Loucy (cell line): ENCODE measurements around the gene EGF.

Experiments used
- H2AFZ ChIP-seq: fragments of 200-600 bp; sonication (generic); 2 replicates; pipeline ENCODE4 v1.6.0; 2016; ENCODE audit warnings: antibody characterized with exemption, mild to moderate bottlenecking, low read length, moderate library complexity
- H3F3A ChIP-seq: fragments of 200-600 bp; 2 replicates; pipeline ENCODE4 v1.6.0; 2016; ENCODE audit warnings: antibody characterized with exemption, low read depth, mild to moderate bottlenecking
- H3K27me3 ChIP-seq: fragments of 200-600 bp; sonication (generic); 2 replicates; pipeline ENCODE4 v1.6.1; 2014; ENCODE audit warnings: low read length, mild to moderate bottlenecking; ENCODE audit not compliant: insufficient read depth, poor library complexity, severe bottlenecking
- H3K36me3 ChIP-seq: fragments of 200-600 bp; sonication (generic); 2 replicates; pipeline ENCODE4 v1.6.1; 2016; ENCODE audit warnings: low read length; ENCODE audit not compliant: insufficient read depth
- H3K4me1 ChIP-seq: fragments of 200-600 bp; sonication (generic); 2 replicates; pipeline ENCODE4 v1.5.1; 2014; ENCODE audit warnings: low read length, mild to moderate bottlenecking; ENCODE audit not compliant: insufficient read depth, poor library complexity, severe bottlenecking
- H3K4me2 ChIP-seq: fragments of 200-600 bp; sonication (generic); 2 replicates; pipeline ENCODE4 v1.6.0; 2014; ENCODE audit warnings: antibody characterized with exemption, low read length, low read depth, mild to moderate bottlenecking; ENCODE audit not compliant: poor library complexity, severe bottlenecking
- H3K4me3 ChIP-seq: fragments of 200-600 bp; sonication (generic); 2 replicates; pipeline ENCODE4 v1.5.1; 2014; ENCODE audit warnings: low read length, mild to moderate bottlenecking, mixed read lengths; ENCODE audit not compliant: poor library complexity, severe bottlenecking
- H3K79me2 ChIP-seq: fragments of 200-600 bp; sonication (generic); 2 replicates; pipeline ENCODE4 v1.6.1; 2014; ENCODE audit warnings: low read length; ENCODE audit not compliant: insufficient read depth
- H3K9ac ChIP-seq: fragments of 200-600 bp; sonication (generic); 2 replicates; pipeline ENCODE4 v1.6.0; 2014; ENCODE audit warnings: mild to moderate bottlenecking, low read depth, low read length, moderate library complexity; ENCODE audit not compliant: poor library complexity, severe bottlenecking
- H3K9me2 ChIP-seq: fragments of 200-600 bp; sonication (generic); replicated peaks from 2 replicates; pipeline ENCODE4 v1.6.1; 2016; ENCODE audit warnings: low read depth, low read length, mixed read lengths
- H3K9me3 ChIP-seq: fragments of 200-600 bp; sonication (generic); 2 replicates; pipeline ENCODE4 v1.6.1; 2014; ENCODE audit warnings: mild to moderate bottlenecking, antibody characterized with exemption, low read length, low read depth; ENCODE audit not compliant: insufficient read depth
- H4K20me1 ChIP-seq: fragments of 200-600 bp; sonication (generic); 2 replicates; pipeline ENCODE4 v1.6.0; 2014; ENCODE audit warnings: antibody characterized with exemption, low read length, mild to moderate bottlenecking; ENCODE audit not compliant: insufficient read depth, poor library complexity, severe bottlenecking
- EZH2phosphoT487 ChIP-seq: fragments of 200-600 bp; IDR thresholded peaks from 2 replicates; pipeline ENCODE4 v1.6.1; 2018; ENCODE audit warnings: antibody characterized with exemption, mild to moderate bottlenecking, moderate library complexity, borderline replicate concordance
- TF ChIP-seq, protein P1 (sequence below): fragments of 200-600 bp; sonication (generic); conservative IDR thresholded peaks from 2 replicates; pipeline ENCODE4 v1.5.1; 2014; ENCODE audit warnings: mild to moderate bottlenecking, antibody characterized with exemption, low read length

EGF gene

DNA sequence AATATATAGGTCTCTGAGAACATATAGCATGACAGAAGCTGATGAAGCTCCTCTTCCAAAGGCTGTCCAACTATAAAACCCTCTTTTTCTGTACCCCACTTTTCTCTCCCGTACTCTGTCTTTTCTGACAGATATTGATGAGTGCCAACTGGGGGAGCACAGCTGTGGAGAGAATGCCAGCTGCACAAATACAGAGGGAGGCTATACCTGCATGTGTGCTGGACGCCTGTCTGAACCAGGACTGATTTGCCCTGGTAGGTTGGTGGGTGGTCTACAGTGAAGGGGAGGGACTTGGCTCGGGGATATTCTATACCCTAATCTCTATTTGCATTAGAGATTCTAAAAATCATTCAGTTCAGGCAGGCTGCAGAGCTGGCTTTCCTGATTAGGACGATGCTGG is 80.4 kb downstream of the EGF start:
- no peaks in the 10 kb centered on the region for H3K9me3 ChIP-seq
- H3K79me2 ChIP-seq: no peaks in the 10 kb centered on the region
- H3K9me2 ChIP-seq: no peaks in the 10 kb centered on the region
- H2AFZ ChIP-seq: no peak overlapping the region
- H4K20me1 ChIP-seq: no peaks in the 10 kb centered on the region
- H3K9ac ChIP-seq: no peak overlapping the region
- TF ChIP-seq EZH2phosphoT487: no peak
- TF ChIP-seq, protein P1, sequence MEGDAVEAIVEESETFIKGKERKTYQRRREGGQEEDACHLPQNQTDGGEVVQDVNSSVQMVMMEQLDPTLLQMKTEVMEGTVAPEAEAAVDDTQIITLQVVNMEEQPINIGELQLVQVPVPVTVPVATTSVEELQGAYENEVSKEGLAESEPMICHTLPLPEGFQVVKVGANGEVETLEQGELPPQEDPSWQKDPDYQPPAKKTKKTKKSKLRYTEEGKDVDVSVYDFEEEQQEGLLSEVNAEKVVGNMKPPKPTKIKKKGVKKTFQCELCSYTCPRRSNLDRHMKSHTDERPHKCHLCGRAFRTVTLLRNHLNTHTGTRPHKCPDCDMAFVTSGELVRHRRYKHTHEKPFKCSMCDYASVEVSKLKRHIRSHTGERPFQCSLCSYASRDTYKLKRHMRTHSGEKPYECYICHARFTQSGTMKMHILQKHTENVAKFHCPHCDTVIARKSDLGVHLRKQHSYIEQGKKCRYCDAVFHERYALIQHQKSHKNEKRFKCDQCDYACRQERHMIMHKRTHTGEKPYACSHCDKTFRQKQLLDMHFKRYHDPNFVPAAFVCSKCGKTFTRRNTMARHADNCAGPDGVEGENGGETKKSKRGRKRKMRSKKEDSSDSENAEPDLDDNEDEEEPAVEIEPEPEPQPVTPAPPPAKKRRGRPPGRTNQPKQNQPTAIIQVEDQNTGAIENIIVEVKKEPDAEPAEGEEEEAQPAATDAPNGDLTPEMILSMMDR: no peak
- H3K4me1 ChIP-seq: no peaks in the 10 kb centered on the region
- no peak overlapping the region for H3K4me2 ChIP-seq
- H3K27me3 ChIP-seq: no peaks in the 10 kb centered on the region
- no peaks in the 10 kb centered on the region for H3K36me3 ChIP-seq
- no peak overlapping the region for H3K4me3 ChIP-seq
- H3F3A ChIP-seq: no peaks in the 10 kb centered on the region

DNA sequence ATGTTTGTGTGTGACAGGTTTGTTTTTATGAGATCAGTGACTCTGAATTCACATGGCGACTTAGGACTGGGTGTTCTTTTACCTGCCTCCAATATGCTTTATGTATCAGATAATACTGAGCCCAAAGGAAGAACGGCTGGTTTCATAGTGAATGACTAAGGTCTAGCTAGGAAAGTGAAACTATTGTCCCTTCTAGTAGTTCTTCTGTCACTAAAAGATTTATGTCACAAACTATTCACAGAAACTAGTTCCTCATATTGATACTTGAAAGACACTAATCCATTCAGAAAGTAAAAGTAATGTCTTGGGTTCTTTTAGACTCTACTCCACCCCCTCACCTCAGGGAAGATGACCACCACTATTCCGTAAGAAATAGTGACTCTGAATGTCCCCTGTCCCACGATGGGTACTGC is 81.7 kb downstream of the EGF start:
- Histone ChIP-seq H3K4me2 (no peak overlapping the region), H3K9ac (no peak overlapping the region), H3K36me3 (no peaks in the 10 kb centered on the region), H3K4me1 (no peaks in the 10 kb centered on the region), H3K9me3 (no peaks in the 10 kb centered on the region), H3K9me2 (no peaks in the 10 kb centered on the region), H3K4me3 (no peak overlapping the region), H3F3A (no peaks in the 10 kb centered on the region), H3K27me3 (no peaks in the 10 kb centered on the region), H3K79me2 (no peaks in the 10 kb centered on the region), H2AFZ (0 out of 2 replicates have a peak overlapping the region, but pooled peaks have one; percentile 6), H4K20me1 (no peaks in the 10 kb centered on the region)
- TF ChIP-seq EZH2phosphoT487: no peak
- TF ChIP-seq, protein P1: no peak

DNA sequence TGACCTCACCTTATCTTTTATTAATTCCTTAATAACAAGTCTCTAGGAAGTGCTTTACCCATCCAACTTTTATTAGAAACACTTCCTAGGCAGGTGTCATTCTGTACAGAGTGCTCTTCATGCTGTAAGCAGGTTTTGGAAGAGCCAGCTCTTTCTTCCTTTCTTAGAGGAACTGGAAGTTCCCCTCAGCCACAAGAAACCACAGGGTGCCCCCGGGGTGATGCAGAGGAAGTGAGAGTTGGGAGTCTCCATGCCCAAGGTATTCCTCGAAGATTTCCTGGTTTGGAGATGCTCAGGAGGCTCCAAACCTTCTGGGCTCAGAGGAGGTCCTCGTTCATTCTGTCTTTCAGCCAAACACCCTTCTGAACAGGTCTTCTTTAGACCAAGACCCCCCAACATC is 83.8 kb downstream of the EGF start:
- Histone ChIP-seq H3K27me3 (no peaks in the 10 kb centered on the region), H4K20me1 (no peaks in the 10 kb centered on the region), H3K79me2 (no peaks in the 10 kb centered on the region), H3K4me3 (no peak overlapping the region), H3K36me3 (no peaks in the 10 kb centered on the region), H3K9ac (no peak overlapping the region), H3K4me2 (no peak overlapping the region), H2AFZ (no peak overlapping the region), H3K9me3 (no peaks in the 10 kb centered on the region), H3K4me1 (no peaks in the 10 kb centered on the region), H3F3A (no peaks in the 10 kb centered on the region), H3K9me2 (no peaks in the 10 kb centered on the region)
- TF ChIP-seq, protein P1: no peak
- no peak for TF ChIP-seq EZH2phosphoT487
